ENCODE results near the gene SH3RF3.

GRCh38 chr2:109382226-109382895 lies 253.4 kb downstream of the SH3RF3 start:
- TF ChIP-seq CTCF (IDR thresholded peaks at IDR 0.05): no peak
- no peak for TF ChIP-seq POLR2A (IDR thresholded peaks at IDR 0.05)
